Erythroblast (primary cell): ENCODE results near the gene ADAM20.
A peak's percentile ranks its signal among the peaks of the same experiment; 100 is the strongest.

Experiments
- DNase-seq, 2 experiments: peaks; one replicate each; lab custom pipeline; 2025; lab: John Stamatoyannopoulos, UW
- GATA1 ChIP-seq: IDR thresholded peaks from 2 replicates; pipeline ENCODE4 v1.6.1; 2011; ENCODE audit warnings: low read depth, mild to moderate bottlenecking, control low read depth, low read length, moderate library complexity
- POLR2A ChIP-seq: IDR thresholded peaks from 2 replicates; pipeline ENCODE4 v1.6.1; 2011; ENCODE audit warnings: mild to moderate bottlenecking, low read length

ADAM20 gene

DNA sequence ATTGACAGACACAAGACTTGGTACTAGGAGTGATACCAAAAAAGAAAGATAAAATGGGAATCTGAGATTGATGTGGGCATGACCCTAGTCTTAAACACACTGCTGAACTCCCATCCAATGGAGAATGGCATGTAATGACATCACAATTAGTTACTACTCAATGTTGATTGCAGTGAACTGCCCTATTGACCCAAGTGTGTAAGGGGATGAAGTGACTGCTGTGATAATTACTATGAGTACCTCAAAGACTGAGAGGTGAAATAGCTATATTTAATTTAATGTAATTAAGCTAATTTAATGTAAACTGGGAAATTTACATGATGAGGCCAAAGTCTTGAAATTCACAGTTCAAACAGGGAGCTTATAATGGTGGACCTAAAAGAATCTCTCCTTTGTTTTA is at the start of gene ADAM20:
Gene ADAM20 (minus strand): TSS at position 101 of the 400 bp plus-strand sequence. CDS start 10,247 bp downstream, outside the sequence.
- TF ChIP-seq POLR2A: no peak
- no peak for TF ChIP-seq GATA1
- no peak for DNase-seq

DNA sequence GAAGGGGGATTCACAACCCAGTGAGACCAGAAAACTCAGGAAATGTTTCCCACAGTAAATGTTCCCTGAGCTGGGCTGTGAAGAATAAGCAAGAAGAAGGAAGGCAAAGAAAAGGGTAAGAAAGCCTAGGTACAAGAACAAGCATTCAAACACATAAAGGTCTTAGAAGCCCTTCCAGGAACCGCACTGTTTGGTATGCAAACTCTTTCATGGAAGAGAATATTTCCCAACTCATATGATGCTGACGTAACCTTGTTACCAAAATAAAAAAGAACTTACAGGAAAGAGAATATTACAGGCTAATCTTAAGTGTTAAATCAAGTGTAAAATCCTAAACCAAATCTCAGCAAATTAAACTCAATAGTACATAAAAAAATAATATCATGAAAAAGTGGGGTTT is 42.1 kb upstream of the ADAM20 start:
- TF ChIP-seq POLR2A: no peak
- TF ChIP-seq GATA1: no peak
- DNase-seq: no peak

- TF ChIP-seq GATA1 (no peak), POLR2A (no peak)
- DNase-seq: no peak
Observed at GRCh38 chr14:70573050-70573449, 38.2 kb upstream of the ADAM20 start.

- DNase-seq: no peak
- TF ChIP-seq POLR2A (no peak), GATA1 (no peak)
Observed at GRCh38 chr14:70571139-70571538, 36.3 kb upstream of the ADAM20 start.

- DNase-seq: peak; percentile 45 to 46
- TF ChIP-seq POLR2A (no peak), GATA1 (no peak)
Observed at GRCh38 chr14:70567791-70568190, 33.0 kb upstream of the ADAM20 start.

DNA sequence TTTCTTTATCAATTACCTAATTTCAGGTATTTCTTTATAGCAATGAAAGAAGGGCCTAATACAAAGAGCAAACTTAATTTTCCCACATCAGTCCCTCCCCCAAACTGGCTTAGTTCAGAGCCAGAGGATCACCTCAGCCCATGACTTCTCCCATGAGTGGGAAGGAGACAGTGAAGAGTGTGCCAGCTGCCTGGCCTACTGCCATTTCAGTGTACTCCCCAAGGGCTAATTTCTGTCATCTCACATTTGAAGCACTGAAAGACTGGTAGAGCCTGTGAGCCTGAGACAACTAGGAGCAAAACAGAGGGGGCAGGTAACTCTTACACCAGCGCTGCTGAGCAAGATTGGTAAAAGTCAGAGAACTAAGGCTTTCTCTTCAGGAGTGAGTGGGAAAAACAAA is 29.1 kb upstream of the ADAM20 start:
- DNase-seq: no peak
- TF ChIP-seq GATA1 (no peak), POLR2A (no peak)

- no peak for TF ChIP-seq GATA1
- no peak for TF ChIP-seq POLR2A
- DNase-seq: no peak
Observed at GRCh38 chr14:70563417-70563816, 28.6 kb upstream of the ADAM20 start.

GRCh38 chr14:70558356-70558755 is 23.6 kb upstream of the ADAM20 start:
- DNase-seq: peak; percentile 43 to 73
- TF ChIP-seq POLR2A (no peak), GATA1 (no peak)

- TF ChIP-seq POLR2A (no peak), GATA1 (no peak)
- DNase-seq: no peak
Observed at GRCh38 chr14:70555890-70556289, 21.1 kb upstream of the ADAM20 start.

GRCh38 chr14:70538087-70538486 is 3.3 kb upstream of the ADAM20 start:
- TF ChIP-seq GATA1: no peak
- TF ChIP-seq POLR2A: no peak
- no peak for DNase-seq

GRCh38 chr14:70536830-70537229 is 2.0 kb upstream of the ADAM20 start:
- TF ChIP-seq POLR2A (no peak), GATA1 (no peak)
- no peak for DNase-seq

- no peak for DNase-seq
- no peak for TF ChIP-seq POLR2A
- TF ChIP-seq GATA1: no peak
Observed at GRCh38 chr14:70530417-70530816, 4.4 kb downstream of the ADAM20 start.

DNA sequence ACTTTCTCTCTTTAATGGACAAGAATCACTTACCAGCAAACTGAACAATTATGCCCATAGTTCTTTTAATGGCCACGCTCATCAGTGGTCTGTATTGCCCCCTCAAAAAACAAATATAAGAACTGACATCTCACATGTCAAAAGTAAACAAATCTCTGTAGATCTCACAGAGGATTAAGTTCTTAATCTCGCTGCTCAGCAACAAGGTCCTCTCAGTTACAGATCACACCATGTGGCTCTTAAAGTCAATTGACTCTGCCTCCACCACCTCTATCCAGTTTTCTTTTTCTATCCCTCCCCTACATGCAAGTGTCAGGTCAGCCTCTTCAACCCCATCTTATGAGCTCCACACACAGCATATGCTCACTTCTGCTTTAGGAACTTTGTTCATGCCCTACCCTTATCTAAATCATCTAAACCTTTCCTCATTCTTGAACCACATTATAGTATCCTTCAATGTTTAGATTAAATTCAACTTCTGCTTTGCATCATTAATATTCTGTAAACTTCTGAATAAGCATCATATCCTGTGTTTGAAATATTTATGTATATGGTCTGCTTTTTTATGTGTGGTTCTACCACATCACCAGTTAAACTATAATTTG is 7.2 kb downstream of the ADAM20 start:
- no peak for TF ChIP-seq GATA1
- no peak for TF ChIP-seq POLR2A
- no peak for DNase-seq

GRCh38 chr14:70525691-70526090 is 9.1 kb downstream of the ADAM20 start:
- DNase-seq: peak; percentile 12 to 28
- TF ChIP-seq POLR2A: no peak
- no peak for TF ChIP-seq GATA1

- DNase-seq: no peak
- TF ChIP-seq POLR2A: no peak
- no peak for TF ChIP-seq GATA1
Observed at GRCh38 chr14:70515811-70516210, 19.0 kb downstream of the ADAM20 start.
